HAP-1 (cell line): Measurements from ENCODE around the gene FUS.
"Not testable (repeated sequence)": the region's sequence is repeated elsewhere in the genome, so short reads cannot be mapped to it uniquely, and the experiment has no call there.

Experiments used
- DNase-seq, 2 experiments: peaks; one replicate each; pipeline ENCODE4 v3.0.0-alpha.2; 2016 to 2020; ENCODE audit warnings: low spot score in 2 of 2
- H3K27me3 ChIP-seq: fragments of 250-450 bp; sonication (Bioruptor Pico); 2 replicates; pipeline ENCODE4 v1.5.1; 2020; ENCODE audit warnings: low read depth, mild to moderate bottlenecking, moderate library complexity
- H3K36me3 ChIP-seq: fragments of 250-450 bp; sonication (Bioruptor Pico); replicated peaks from 2 replicates; pipeline ENCODE4 v1.5.1; 2020; ENCODE audit warnings: mild to moderate bottlenecking
- H3K4me1 ChIP-seq: fragments of 250-450 bp; sonication (Bioruptor Pico); 2 replicates; pipeline ENCODE4 v1.5.1; 2020; ENCODE audit warnings: mild to moderate bottlenecking
- H3K4me3 ChIP-seq: fragments of 250-450 bp; sonication (Bioruptor Pico); 2 replicates; pipeline ENCODE4 v1.5.1; 2020; ENCODE audit warnings: mild to moderate bottlenecking, moderate library complexity
- H3K9me3 ChIP-seq: fragments of 250-450 bp; sonication (Bioruptor Pico); 2 replicates; pipeline ENCODE4 v1.5.1; 2020; ENCODE audit warnings: mild to moderate bottlenecking, moderate library complexity
- in situ Hi-C: fragments of 300-500 bp; cut with MboI; formaldehyde crosslinking; loops from 3 replicates; pipeline ENCODE4 v1.14.3; 2020; ENCODE audit warnings: low sequenced_read_pairs, inconsistent platforms, mixed read lengths

The FUS gene

DNA sequence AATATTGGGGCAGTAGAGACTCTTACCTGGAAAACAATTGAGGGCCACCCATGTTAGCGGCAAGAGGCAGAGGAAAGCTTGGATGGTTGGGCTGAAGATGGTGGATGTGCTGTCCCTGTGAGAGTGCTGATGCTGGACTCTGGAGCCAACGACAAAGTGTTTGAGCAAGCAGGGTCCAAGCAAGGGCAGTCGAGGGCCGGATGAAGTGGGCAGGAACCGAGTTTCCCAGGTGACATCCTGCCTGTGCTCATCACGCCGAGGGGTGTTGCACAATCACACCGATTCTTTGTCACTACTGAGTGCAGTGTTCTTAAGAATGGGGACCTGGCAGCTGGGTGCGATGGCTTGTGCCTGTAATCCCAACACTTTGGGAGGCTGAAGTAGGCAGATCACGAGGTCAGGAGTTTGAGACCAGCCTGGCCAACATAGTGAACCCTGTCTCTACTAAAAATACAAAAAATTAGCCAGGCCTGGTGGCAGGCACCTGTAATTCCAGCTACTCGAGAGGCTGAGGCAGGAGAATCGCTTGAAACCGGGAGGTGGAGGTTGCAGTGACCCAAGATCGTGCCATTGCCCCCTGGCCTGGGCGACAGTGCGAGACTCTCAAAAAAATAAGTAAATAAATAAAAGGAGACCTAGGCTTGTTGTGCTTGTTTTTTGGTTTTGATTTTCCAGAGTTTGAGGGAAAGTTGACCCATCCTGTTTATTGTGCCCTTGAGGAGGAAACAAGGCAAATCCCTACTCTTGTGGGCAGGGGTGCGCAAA lies 16.6 kb downstream of the FUS start:
- Histone ChIP-seq H3K27me3 (no peaks in the 10 kb centered on the region), H3K9me3 (no peaks in the 10 kb centered on the region), H3K4me3 (no peak overlapping the region), H3K4me1 (no peaks in the 10 kb centered on the region), H3K36me3 (peaks cover 71% of the 10 kb centered on the region)
- in situ Hi-C loops, result no loop called here
- no peak for DNase-seq

DNA sequence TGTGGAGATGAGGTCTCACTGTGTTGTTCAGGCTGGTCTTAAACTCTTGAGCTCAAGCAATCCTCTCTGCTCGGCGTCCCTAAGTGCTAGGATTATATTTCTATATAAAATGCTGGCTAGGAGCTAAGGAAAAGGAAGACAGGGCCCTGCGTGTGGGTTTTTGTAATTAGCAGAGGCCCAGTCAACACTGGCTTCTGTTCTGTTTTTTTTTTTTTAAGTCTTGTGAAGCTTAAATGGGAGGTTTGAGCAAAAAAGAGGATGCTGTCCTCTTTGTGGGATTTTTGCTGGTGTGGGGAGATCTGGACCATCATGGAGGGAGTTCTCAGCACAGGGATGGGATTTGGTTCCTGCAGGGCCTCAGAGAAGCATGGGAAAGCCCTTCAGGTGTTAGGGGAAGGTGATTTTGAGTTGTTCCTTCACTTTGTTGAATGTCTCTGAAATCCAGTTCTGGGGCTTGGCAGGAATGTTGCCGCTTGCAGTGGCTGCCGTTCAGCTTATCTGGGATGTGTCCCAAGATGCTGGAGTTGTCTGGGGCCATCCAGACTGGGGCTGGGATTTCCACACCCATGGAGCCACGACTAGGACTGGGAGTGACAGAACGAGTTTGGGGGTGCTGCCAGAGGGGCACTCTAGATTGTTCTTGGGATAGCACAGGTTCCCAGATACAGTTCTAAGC lies 18.4 kb downstream of the FUS start:
- H3K4me1 ChIP-seq, result no peaks in the 10 kb centered on the region; the same call in 1 of the 2 replicates
- in situ Hi-C loops, result no loop called here

DNA sequence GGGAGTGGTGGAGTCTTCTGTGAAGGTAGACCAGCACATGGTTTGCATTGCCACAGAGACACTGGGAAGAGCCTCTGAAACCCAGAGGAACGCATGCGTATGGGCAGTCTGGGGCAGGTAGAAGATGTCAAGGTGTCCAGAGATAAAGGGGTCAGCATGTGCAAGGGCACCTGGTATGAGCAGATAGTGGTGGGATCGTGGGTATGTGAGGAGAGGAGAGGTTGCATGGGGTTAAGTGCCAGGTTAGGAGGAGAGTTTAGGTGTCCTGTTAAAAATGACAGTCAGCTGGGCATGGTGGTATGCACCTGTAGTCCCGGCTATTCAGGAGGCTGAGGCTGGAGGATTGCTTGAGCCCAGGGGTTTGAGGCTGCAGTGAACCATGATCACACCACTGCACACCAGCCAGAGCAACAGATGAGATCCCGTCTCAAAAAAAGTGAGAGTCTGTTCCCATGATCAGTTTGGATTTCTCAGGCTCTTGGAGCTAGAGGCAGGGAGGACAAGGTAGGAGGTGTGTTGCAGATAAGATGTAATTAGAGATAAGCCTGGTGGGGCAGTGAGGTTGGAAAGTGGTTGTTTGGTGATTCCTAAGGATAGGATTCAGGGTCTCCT lies 19.6 kb downstream of the FUS start:
- H3K27me3 ChIP-seq, result peaks cover 10% of the 10 kb centered on the region; the same call in 1 of the 2 replicates
- H3K9me3 ChIP-seq, result no peaks in the 10 kb centered on the region
- DNase-seq, result no peak
- H3K4me1 ChIP-seq, result no peaks in the 10 kb centered on the region; the same call in 1 of the 2 replicates
- H3K4me3 ChIP-seq, result no peak overlapping the region
- in situ Hi-C loops, result loop anchor here (25.0 kb wide), 1 partner anchor 663 kb away; the partner anchor contains the start of gene ZNF267
- H3K36me3 ChIP-seq, result peaks cover 41% of the 10 kb centered on the region

More for the DNA sequence above, 18.4 kb downstream of the FUS start:
- Histone ChIP-seq H3K36me3 (peaks cover 53% of the 10 kb centered on the region), H3K4me3 (no peak overlapping the region), H3K9me3 (no peaks in the 10 kb centered on the region), H3K27me3 (peaks cover 10% of the 10 kb centered on the region; the same call in 1 of the 2 replicates)
- DNase-seq, result no peak

DNA sequence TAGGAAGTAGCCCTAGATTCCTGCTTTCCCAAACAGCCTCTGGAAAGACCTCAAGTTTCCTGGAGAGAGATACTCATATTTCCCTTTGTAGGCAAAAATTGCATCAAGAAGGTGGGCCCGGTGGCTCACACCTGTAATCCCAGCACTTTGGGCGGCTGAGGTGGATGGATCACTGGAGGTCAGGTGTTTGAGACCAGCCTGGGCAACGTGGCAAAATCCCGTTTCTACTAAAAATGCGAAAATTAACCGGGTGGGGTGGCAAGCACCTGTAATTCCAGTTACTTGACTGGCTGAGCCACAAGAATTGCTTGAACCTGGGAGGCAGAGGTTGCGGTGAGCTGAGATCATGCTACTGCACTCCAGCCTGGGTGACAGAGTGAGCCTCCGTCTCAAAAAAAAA lies 20.2 kb downstream of the FUS start:
- DNase-seq, H3K4me3 ChIP-seq, H3K9me3 ChIP-seq, H3K4me1 ChIP-seq: not testable (repeated sequence)
- H3K36me3 ChIP-seq, result peaks cover 35% of the 10 kb centered on the region
- peaks cover 10% of the 10 kb centered on the region; the same call in 1 of the 2 replicates for H3K27me3 ChIP-seq
- in situ Hi-C loops, result loop anchor here (25.0 kb wide), 1 partner anchor 662 kb away; the partner anchor contains the start of gene ZNF267

DNA sequence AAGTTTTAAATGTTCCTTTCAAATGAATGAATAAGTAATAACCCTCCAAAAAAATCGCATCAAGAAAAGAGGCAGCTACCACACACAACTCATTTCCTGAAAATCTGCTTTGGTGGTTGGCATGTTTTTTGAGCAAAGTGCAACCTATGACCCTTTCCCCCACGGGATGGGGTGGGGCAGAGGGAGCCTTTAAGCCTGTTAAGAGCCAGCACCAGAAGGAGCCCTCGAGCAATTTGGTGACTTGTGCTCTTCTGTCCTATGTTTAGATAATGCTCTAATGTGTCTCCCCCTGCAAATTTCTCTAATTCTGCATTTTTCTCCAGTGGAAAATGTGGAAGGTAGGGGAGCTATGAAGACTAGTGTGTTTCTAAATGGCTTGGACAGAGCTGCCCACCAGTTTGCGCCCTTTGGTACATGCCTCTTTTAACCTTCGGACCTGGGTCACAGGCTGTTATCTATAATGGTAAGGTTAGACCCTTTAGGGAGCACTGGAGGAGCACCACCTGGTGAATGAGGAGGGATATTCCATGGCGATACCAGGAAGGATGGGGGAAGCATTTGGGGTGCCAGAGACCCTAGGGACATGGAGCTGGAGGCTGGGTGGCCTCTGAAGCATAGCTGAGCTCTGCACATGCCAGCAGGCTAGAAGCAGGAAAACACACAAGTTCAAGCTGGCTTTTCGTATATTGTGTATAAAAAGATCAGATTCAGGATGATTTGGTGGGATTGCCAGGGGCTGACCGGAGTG lies 21.1 kb downstream of the FUS start:
- H3K36me3 ChIP-seq, result peaks cover 26% of the 10 kb centered on the region
- no peak overlapping the region for H3K4me3 ChIP-seq
- no peaks in the 10 kb centered on the region; the same call in 1 of the 2 replicates for H3K4me1 ChIP-seq
- no peak for DNase-seq
- in situ Hi-C loops, result loop anchor here (25.0 kb wide), 1 partner anchor 661 kb away; the partner anchor contains the start of gene ZNF267
- H3K9me3 ChIP-seq, result no peaks in the 10 kb centered on the region
- H3K27me3 ChIP-seq, result peaks cover 10% of the 10 kb centered on the region; the same call in 1 of the 2 replicates

DNA sequence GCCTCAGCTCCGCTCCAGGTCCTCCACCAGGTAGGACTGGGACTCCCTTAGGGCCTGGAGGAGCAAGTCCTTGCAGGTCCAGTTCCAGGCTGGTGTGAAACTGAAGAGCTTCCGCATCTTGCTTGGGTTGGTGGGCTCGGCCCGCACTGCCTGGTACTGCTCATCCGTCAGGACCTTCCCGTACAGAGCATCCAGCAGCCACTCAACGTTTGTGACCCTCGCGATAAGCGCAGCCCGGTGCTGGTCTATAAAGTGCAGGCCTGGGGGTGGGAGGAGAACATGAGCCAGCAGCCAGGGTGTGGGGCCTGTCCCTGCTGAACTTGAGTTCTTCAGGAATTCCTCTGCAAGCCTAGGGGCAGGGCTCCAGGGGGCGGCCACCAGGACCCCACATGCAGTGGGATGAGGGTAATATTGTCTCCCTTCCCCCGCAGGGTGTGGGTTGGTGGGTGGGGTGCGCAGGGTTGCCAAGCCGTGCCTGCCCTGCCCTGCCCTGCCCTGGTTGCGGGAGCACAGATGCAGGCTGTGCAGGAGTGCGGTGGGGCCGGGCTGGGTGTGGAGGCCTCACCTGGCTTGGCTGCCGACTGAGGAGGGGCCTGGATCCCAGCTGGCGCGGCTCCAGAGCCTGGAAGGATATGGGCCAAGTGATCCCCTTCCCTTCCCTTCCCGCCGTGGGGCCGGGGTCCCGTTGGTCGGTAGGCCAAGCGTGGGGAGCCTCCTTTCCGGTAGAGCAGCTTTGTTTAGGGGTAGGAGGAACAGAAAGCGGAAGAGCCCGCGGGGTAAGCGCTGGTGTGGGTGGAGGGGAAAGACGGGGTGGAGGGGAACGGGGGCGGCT lies 21.9 kb downstream of the FUS start:
- Histone ChIP-seq H3K27me3 (peaks cover 10% of the 10 kb centered on the region; the same call in 1 of the 2 replicates), H3K9me3 (no peaks in the 10 kb centered on the region), H3K4me3 (peak overlapping the region; percentile 33), H3K4me1 (no peaks in the 10 kb centered on the region; the same call in 1 of the 2 replicates), H3K36me3 (peaks cover 20% of the 10 kb centered on the region)
- peak in 1 of 2 experiments; percentile 44 for DNase-seq
- in situ Hi-C loops, result loop anchor here (25.0 kb wide), 1 partner anchor 661 kb away; the partner anchor contains the start of gene ZNF267

DNA sequence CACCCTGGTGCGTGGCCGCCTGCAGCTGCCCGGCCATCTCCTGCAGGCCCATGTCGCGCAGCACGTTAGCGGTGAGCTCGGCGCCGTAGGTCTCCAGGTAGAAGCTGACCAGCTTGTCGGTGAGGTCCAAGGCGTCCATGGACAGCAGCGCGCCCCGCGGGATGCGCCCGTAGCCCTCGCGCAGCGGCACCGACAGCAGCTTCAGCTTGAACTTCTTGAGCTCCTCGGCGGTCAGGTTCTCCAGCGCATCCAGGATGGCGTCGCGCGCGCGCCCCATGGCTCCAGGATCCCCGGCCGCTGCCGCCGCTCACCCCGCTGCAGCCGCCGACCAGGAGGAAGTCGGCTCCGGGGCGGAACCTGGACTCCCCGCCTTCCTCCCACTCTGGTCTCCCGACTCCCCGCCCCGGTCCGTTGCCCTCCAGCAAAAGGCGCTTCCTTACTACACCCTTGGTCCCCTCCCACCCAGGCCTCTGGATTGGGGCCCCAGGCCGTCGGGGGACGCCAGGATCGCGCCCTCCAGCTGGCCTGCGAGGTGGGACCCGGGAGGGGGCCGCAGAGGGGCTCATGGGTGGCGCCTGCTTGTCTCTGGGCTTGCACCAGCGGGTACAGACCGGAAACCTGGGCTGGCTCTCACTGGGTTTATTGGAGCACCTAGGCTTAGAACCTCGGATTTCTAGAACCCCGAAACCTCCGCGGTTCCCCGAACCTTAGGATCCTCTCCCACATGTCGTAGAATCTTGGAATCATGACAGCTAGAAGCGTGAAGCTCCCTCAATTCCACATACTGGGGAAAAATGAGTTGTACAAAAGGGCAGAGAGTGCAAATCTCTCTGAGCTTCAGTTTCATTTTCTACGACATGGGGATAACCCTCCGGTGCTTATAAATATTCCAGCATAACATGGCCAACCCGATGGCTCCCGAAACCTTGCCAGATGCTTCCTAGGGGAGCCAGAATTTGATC lies 22.8 kb downstream of the FUS start, which contains the start of gene PYCARD:
PYCARD (minus strand) TSS at position 347 of the 962 bp plus-strand sequence; CDS start at position 277, 70 bp downstream.
- no peaks in the 10 kb centered on the region; the same call in 1 of the 2 replicates for H3K4me1 ChIP-seq
- peaks cover 10% of the 10 kb centered on the region; the same call in 1 of the 2 replicates for H3K27me3 ChIP-seq
- H3K4me3 ChIP-seq, result peak within 1 kb of the TSS; percentile 33
- peak in 1 of 2 experiments; percentile 62 for DNase-seq
- H3K36me3 ChIP-seq, result peaks cover 15% of the 10 kb centered on the region
- in situ Hi-C loops, result loop anchor here (25.0 kb wide), 1 partner anchor 660 kb away; the partner anchor contains the start of gene ZNF267
- no peaks in the 10 kb centered on the region for H3K9me3 ChIP-seq

DNA sequence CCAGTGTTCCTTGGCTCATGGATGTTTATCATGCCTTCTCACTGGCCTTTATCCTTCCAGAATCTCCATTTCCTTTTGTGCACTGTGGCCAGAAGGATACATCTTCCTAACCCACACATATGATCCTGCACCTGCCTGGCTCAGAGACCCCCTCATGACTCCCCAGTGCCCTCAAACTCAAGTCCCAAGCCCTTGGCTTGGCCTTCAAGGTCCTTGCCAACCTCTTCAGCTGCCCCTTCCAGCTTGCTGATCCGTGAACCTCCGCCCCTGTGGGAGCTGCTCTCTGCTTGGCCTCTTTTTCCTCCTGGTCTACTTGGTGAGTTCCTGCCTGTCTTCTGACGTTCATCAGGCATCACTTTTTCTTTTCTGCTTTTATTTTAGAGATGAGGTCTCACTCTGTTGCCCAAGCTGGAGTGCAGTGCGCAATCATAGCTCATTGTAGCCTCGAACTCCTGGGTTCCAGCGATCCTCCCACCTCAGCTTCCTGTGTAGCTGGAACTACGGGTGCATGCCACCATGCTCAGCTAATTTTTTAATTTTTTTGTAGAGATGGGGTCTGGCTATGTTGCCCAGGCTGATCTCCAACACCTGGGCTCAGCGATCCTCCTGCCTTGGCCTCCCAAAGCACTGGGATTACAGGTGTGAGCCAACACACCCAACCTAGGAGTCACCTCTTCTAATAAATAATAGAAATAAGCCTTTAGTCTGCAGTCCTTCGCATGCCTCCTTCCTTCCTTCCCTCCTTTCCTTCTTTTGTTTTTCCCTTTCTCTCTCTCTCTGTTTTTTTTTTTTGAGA lies 25.1 kb downstream of the FUS start:
- no peaks in the 10 kb centered on the region for H3K36me3 ChIP-seq
- peaks cover 10% of the 10 kb centered on the region; the same call in 1 of the 2 replicates for H3K27me3 ChIP-seq
- H3K9me3 ChIP-seq, result no peaks in the 10 kb centered on the region
- H3K4me3 ChIP-seq, result no peak overlapping the region
- no peaks in the 10 kb centered on the region; the same call in 1 of the 2 replicates for H3K4me1 ChIP-seq
- no peak for DNase-seq
- in situ Hi-C loops, result loop anchor here (25.0 kb wide), 1 partner anchor 657 kb away; the partner anchor contains the start of gene ZNF267

DNA sequence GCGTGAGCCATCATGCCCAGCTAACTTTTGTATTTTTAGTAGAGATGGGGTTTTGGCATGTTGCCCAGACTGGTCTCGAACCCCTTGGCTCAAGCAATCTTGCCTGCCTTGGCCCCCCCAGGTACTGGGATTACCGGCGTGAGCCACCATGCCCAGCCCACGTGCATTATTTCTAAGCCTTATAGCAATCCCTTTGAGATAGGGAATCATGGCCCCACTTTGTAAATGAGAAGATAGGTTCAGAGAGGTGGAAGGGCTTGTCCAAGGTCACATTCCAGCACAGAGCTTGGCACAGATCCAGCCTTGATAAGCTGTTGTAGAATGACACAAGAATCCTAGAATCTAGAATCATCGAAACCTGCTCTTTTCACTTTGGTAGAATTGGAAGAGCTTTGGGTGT lies 26.8 kb downstream of the FUS start:
- Histone ChIP-seq H3K36me3 (no peaks in the 10 kb centered on the region), H3K9me3 (no peaks in the 10 kb centered on the region), H3K27me3 (peaks cover 10% of the 10 kb centered on the region; the same call in 1 of the 2 replicates), H3K4me1 (no peaks in the 10 kb centered on the region; the same call in 1 of the 2 replicates), H3K4me3 (no peak overlapping the region)
- no peak for DNase-seq
- in situ Hi-C loops, result loop anchor here (25.0 kb wide), 1 partner anchor 656 kb away; the partner anchor contains the start of gene ZNF267

DNA sequence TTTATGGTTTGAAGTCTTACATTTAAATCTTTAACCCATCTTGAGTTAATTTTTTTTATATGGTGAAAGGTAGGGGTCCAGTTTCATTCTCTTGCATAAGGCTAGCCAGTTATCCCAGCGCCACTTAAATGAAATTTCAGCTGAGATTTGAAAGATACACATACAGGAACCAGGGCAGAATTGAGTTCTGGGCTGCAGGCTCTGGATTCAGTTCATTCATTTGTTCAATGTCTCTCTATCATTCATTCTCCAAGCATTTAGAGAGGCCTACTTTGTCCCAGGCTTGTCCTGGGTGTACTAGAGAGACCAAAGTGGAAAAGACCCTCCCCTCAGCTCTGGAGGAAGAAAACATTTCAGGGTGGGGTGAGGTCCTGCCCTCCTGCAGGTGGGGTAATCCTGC lies 33.4 kb downstream of the FUS start:
- DNase-seq, result no peak
- Histone ChIP-seq H3K4me1 (no peaks in the 10 kb centered on the region), H3K9me3 (no peaks in the 10 kb centered on the region), H3K27me3 (no peaks in the 10 kb centered on the region), H3K4me3 (no peak overlapping the region), H3K36me3 (no peaks in the 10 kb centered on the region)
- in situ Hi-C loops, result loop anchor here (25.0 kb wide), 1 partner anchor 649 kb away; the partner anchor contains the start of gene ZNF267
